Thoracic aorta (tissue), 2 donors: ENCODE measurements around the gene NCKAP5L. TPM values are rescaled to one million over a fixed set of nuclear protein-coding genes. Genes with fewer than 3 reads are reported as not detected.

ENCODE experiments used
- ATAC-seq: fragments of 150-250 bp; one replicate; pipeline ENCODE4 v1.8.0; 2017; ENCODE audit warnings: low read depth; ENCODE audit not compliant: insufficient number of reproducible peaks, low FRiP score
- DNase-seq: peaks from one replicate; pipeline ENCODE4 v3.0.0-alpha.2; 2020; ENCODE audit warnings: low spot score
- H3K27ac ChIP-seq, 2 donors: fragments of 200-600 bp; sonication (generic); 1 replicate in 1 of 2; 2 replicates in 1 of 2; pipeline ENCODE4 v1.5.1; 2016; ENCODE audit warnings: mild to moderate bottlenecking in 2 of 2, moderate library complexity in 2 of 2
- H3K27me3 ChIP-seq: fragments of 200-600 bp; sonication (generic); replicated peaks from 2 replicates; pipeline ENCODE4 v1.6.0; 2016; ENCODE audit warnings: mild to moderate bottlenecking; ENCODE audit not compliant: insufficient read depth
- H3K36me3 ChIP-seq: fragments of 200-600 bp; sonication (generic); one replicate; pipeline ENCODE4 v1.5.1; 2016
- H3K4me1 ChIP-seq, 2 donors: fragments of 200-600 bp; sonication (generic); 1 replicate in 1 of 2; 2 replicates in 1 of 2; pipeline versions ENCODE4 v1.5.1 to v1.6.0; 2016; ENCODE audit warnings: low read depth in 2 of 2, mild to moderate bottlenecking in 1 of 2; ENCODE audit not compliant: control insufficient read depth in 1 of 2
- H3K4me3 ChIP-seq: fragments of 200-600 bp; sonication (generic); 2 replicates; pipeline ENCODE4 v1.5.1; 2016; ENCODE audit warnings: mild to moderate bottlenecking
- H3K9me3 ChIP-seq: fragments of 200-600 bp; sonication (generic); 2 replicates; pipeline ENCODE4 v1.5.1; 2016
- total RNA-seq, 2 donors: library from RNA; depleted of rRNA; stranded (reverse); fragments of >200 nt; gene quantifications; one replicate each; pipeline versions ENCODE4 v1.1.0 to v1.2.3, GENCODE V29; 2016
- TF ChIP-seq, protein P1 (sequence below): fragments of 200-600 bp; sonication (generic); IDR thresholded peaks from one replicate; pipeline ENCODE4 v1.5.1; 2019; ENCODE audit warnings: antibody characterized with exemption

NCKAP5L gene
- total RNA-seq, 2 donors from 2014 or later: 34.9 to 38.0 TPM

DNA sequence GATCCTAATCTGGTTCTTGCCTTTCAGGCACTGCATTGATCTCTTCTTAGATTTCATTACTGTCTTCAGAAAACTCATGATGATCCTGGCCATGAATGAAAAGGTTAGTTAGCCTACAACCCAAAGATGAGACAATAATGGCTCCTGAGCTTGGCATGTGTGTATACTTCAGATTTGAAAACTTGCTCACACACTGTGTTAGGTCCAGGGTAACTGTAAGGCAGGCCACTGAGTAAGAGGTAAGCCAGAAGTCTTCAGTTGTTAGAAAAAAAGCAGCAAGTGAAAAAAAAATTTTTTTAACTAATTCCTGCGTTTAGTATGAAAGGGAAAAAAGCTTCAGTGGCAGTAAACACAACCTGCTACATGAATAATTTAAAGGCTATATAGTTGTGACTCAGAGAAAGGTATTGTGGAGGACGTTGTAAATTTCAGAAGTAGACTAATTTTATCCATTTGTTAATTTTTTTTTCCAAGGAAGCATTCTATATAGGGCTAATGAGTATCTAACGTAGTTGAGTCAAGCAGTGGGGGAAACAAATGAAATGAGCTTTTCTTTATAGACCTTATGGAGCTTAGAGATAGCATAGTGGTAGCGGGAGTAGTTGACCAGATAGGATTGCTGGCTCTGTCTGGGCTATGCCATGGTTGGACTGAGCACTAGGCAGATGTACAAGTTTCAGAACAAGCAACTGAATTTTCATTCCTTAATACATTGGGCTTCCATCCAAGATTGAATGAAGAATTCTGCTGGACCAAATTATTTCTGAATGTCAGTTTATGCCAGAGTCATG, 66.3 kb downstream of the NCKAP5L start:
- Histone ChIP-seq H3K27ac (no peak overlapping the region), H3K9me3 (no peaks in the 10 kb centered on the region), H3K36me3 (peaks cover 67% of the 10 kb centered on the region), H3K4me3 (no peak overlapping the region), H3K27me3 (no peaks in the 10 kb centered on the region), H3K4me1 (no peaks in the 10 kb centered on the region)
- ATAC-seq (no peak), DNase-seq (no peak)
- TF ChIP-seq, protein P1, sequence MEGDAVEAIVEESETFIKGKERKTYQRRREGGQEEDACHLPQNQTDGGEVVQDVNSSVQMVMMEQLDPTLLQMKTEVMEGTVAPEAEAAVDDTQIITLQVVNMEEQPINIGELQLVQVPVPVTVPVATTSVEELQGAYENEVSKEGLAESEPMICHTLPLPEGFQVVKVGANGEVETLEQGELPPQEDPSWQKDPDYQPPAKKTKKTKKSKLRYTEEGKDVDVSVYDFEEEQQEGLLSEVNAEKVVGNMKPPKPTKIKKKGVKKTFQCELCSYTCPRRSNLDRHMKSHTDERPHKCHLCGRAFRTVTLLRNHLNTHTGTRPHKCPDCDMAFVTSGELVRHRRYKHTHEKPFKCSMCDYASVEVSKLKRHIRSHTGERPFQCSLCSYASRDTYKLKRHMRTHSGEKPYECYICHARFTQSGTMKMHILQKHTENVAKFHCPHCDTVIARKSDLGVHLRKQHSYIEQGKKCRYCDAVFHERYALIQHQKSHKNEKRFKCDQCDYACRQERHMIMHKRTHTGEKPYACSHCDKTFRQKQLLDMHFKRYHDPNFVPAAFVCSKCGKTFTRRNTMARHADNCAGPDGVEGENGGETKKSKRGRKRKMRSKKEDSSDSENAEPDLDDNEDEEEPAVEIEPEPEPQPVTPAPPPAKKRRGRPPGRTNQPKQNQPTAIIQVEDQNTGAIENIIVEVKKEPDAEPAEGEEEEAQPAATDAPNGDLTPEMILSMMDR: no peak

DNA sequence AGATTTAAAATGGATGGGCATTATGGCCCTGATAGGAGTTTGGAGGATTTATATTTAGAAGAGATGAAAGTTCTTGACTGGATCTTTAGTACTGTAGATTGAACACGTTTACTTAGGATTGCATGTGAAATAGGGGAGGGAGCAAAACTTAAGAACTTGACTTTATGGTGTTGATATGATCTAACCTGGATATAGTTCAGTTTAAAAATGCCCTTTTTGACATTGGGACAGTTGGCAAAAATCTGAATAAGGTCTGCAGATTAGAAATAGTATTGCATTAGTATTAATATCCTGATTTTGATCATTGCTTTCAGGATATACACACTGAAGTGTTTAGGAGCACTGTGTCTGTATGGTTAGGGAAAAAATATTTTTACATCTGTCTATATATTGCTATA, 77.2 kb downstream of the NCKAP5L start:
- peaks cover 31 to 75% of the 10 kb centered on the region in 2 donors for H3K4me1 ChIP-seq
- no peak for DNase-seq
- TF ChIP-seq, protein P1: no peak
- peaks cover 30% of the 10 kb centered on the region for H3K36me3 ChIP-seq
- H3K4me3 ChIP-seq: no peak overlapping the region
- no peaks in the 10 kb centered on the region for H3K27me3 ChIP-seq
- ATAC-seq: no peak
- no peaks in the 10 kb centered on the region for H3K9me3 ChIP-seq
- H3K27ac ChIP-seq: no peak overlapping the region

DNA sequence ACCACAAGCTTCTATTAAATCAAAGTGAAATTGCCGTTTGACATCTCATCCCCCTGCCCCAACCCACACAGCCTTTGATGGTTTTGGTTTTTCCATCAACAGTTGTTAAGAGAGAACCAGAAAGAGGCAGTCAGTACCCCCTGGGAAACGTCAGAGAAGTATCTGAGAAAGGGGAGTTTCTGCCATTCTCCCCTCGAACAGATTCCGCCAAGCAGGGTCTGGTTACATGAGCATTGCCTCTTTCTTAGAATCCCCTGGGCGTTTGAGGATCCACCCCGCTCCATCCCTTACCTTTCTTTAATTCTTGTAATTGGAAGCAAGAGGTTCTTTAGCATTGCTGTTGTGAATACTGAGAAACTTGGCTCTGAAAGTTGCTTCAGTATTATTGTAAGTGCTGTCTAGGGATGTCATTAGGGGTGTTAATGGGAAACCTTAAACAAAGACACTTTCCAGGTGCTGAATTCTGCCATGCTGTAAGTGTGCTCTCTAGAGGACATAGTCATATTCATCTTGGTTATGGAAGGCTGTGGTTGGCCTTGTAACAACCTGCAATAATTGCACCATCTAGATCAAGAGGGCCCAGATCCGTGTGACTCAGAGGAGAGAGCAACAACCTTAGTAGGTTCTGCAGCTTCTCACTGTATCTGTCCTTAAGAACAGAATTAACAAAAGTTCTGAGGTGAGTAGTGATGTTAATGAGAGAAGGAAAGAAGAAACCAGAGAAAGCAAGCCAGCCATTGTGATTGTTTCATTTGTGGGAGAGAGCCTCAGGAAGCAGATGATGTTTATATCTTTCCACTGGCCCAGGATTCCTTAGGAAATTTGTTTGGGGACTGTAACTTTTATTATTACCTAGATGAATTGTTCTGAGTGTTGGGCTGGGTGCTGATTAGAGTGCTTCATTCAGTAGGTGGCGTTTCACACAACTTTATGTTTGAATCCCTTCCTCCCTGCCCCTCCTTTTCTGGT, 77.9 kb downstream of the NCKAP5L start:
- H3K4me1 ChIP-seq: peaks cover 31 to 82% of the 10 kb centered on the region in 2 donors

DNA sequence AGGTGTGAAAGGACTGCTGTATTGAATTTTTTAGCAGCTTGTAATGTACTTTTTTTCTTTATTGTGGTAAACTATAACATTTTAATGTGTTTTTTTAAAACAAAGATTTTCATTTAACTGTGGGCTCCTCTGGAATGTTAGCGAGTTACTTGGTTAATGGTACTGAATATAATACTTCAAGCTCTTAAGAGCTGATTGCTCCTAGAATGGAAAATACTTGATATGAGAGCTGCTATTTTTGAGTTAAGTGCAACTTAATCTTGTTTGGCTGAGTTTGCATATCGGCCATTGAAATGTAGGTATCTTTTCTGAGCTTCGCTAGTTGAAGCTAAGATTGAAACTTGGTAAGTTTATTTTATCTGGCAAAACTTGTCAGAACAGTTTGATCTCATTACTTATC, 79.4 kb downstream of the NCKAP5L start:
- DNase-seq: no peak
- TF ChIP-seq, protein P1: no peak
- no peak for ATAC-seq
- peaks cover 34 to 93% of the 10 kb centered on the region in 2 donors for H3K4me1 ChIP-seq
- H3K9me3 ChIP-seq: no peaks in the 10 kb centered on the region
- no peaks in the 10 kb centered on the region for H3K27me3 ChIP-seq
- no peak overlapping the region for H3K27ac ChIP-seq
- H3K36me3 ChIP-seq: peaks cover 11% of the 10 kb centered on the region
- no peak overlapping the region for H3K4me3 ChIP-seq

More for the DNA sequence above, 77.9 kb downstream of the NCKAP5L start:
- TF ChIP-seq, protein P1: no peak
- Histone ChIP-seq H3K27me3 (no peaks in the 10 kb centered on the region), H3K27ac (no peak overlapping the region), H3K9me3 (no peaks in the 10 kb centered on the region), H3K4me3 (no peak overlapping the region), H3K36me3 (peaks cover 23% of the 10 kb centered on the region)
- ATAC-seq (no peak), DNase-seq (no peak)

DNA sequence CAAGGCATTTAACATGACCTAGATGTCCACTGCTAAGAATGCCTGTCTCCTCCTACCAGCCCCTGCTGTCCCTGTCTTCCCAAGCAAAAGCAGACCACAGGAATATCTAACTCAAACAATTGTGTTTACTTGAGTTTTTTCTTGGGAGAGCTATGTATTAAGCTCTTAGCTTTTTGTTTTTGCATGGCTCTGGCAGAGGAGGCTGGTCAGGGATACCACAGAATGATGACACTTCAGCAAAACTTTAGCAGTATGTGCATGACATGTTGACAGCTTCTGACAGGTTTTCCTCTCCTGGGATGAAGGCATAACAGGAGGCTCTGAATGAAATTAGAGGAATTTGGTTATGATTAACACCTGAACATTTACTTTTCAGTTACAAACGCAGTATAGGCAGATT, 79.9 kb downstream of the NCKAP5L start:
- DNase-seq: no peak
- H3K4me3 ChIP-seq: no peak overlapping the region
- peaks cover 7% of the 10 kb centered on the region for H3K36me3 ChIP-seq
- no peaks in the 10 kb centered on the region for H3K27me3 ChIP-seq
- H3K27ac ChIP-seq: no peak overlapping the region
- H3K4me1 ChIP-seq: peaks cover 39 to 95% of the 10 kb centered on the region in 2 donors
- H3K9me3 ChIP-seq: no peaks in the 10 kb centered on the region
- ATAC-seq: no peak
- TF ChIP-seq, protein P1: no peak
